Hematopoietic multipotent progenitor cell treated with erythropoietin and hydrocortisone succinate and interleukin-3 and kit ligand, for 8 days (in vitro differentiated cells): ENCODE data around the gene NAGS.
"Not testable (repeated sequence)": the region's sequence is repeated elsewhere in the genome, so short reads cannot be mapped to it uniquely, and the experiment has no call there.

Experiments
- DNase-seq: peaks from one replicate; pipeline ENCODE4 v3.0.0-alpha.2; 2015

Gene NAGS

GRCh38 chr17:44046893-44047292 lies 42.5 kb downstream of the NAGS start:
- not testable (repeated sequence) for DNase-seq

GRCh38 chr17:44049294-44050060 lies 45.1 kb downstream of the NAGS start:
- no peak for DNase-seq

- DNase-seq = peak; percentile 76
Measured at GRCh38 chr17:44053125-44053872, 48.9 kb downstream of the NAGS start.
